HCT116 (cell line): ENCODE measurements around the gene RAP1GAP2. TPM values are rescaled to one million over a fixed set of nuclear protein-coding genes. Genes with fewer than 3 reads are reported as not detected.

ENCODE experiments used
- ATAC-seq: fragments of 200-7000 bp; cut with Tn5 transposase; 2 replicates; pipeline ENCODE4 v1.9.1; 2020; ENCODE audit warnings: mild to moderate bottlenecking, moderate library complexity
- BruUV-seq: library from RNA; stranded (reverse); fragments of 400-500 nt; replicated peaks from 2 replicates; lab custom pipeline; 2021; lab: Mats Ljungman, UMichigan
- CTCF ChIA-PET: fragments of 300-600 bp; sonication (Branson Sonifier 250); formaldehyde crosslinking; loops from one replicate; lab custom pipeline; 2021; ENCODE audit warnings: antibody characterized with exemption; lab: Charles Lee
- POLR2A ChIA-PET: fragments of 300-600, 350-600 bp; sonication (Branson Sonifier 250); formaldehyde crosslinking; loops from one replicate; lab custom pipeline; 2021; ENCODE audit warnings: antibody characterized with exemption; lab: Charles Lee
- RAD21 ChIA-PET, 2 experiments: fragments of 300-600 bp; sonication (Branson Sonifier 250); formaldehyde crosslinking; loops; one replicate each; lab custom pipeline; 2023; ENCODE audit warnings: low total read pairs in 2 of 2; ENCODE audit not compliant: uncharacterized antibody in 2 of 2, unreplicated experiment in 2 of 2, low non-redundant PET in 1 of 2; lab: Charles Lee
- DNase-seq: peaks from one replicate; pipeline ENCODE4 v3.0.0-alpha.2; 2010; ENCODE audit warnings: low read depth, low spot score
- H2AFZ ChIP-seq: fragments of 200-600 bp; shearing (Covaris generic), sonication (generic); 2 replicates; pipeline ENCODE4 v1.6.1; 2017; ENCODE audit warnings: low read depth, mixed run types, mixed read lengths, antibody characterized with exemption, low read length; ENCODE audit not compliant: poor library complexity, severe bottlenecking
- H3K27ac ChIP-seq: 2 replicates; pipeline ENCODE4 v1.5.1; 2012; ENCODE audit warnings: low read depth, low read length
- H3K27me3 ChIP-seq: fragments of 200-600 bp; sonication (generic); 2 replicates; pipeline ENCODE4 v1.6.1; 2016; ENCODE audit warnings: mixed run types, low read length, mixed read lengths; ENCODE audit not compliant: insufficient read depth
- H3K36me3 ChIP-seq, 2 experiments: fragments of 200-500 bp in 1 of 2; fragments of 200-600 bp in 1 of 2; sonication (Bioruptor generic) in 1 of 2; sonication (generic) in 1 of 2; 2 replicates each; pipeline versions ENCODE4 v1.5.1 to v1.6.1; 2014 to 2016; ENCODE audit warnings: low read length in 2 of 2, inconsistent platforms in 1 of 2, mixed read lengths in 1 of 2, mixed run types in 1 of 2; ENCODE audit not compliant: insufficient read depth in 2 of 2, control insufficient read depth in 1 of 2
- H3K4me1 ChIP-seq, 2 experiments: fragments of 200-600 bp in 1 of 2; sonication (generic) in 1 of 2; 2 replicates each; pipeline versions ENCODE4 v1.5.1 to v1.6.1; 2012 to 2017; ENCODE audit warnings: low read length in 2 of 2, inconsistent platforms in 1 of 2, mild to moderate bottlenecking in 1 of 2, mixed read lengths in 1 of 2, mixed run types in 1 of 2, moderate library complexity in 1 of 2; ENCODE audit not compliant: insufficient read depth in 2 of 2, control insufficient read depth in 1 of 2
- H3K4me2 ChIP-seq: fragments of 200-600 bp; sonication (generic); 2 replicates; pipeline ENCODE4 v1.6.1; 2017; ENCODE audit warnings: mixed run types, low read length, mixed read lengths
- H3K4me3 ChIP-seq, 2 experiments: fragments of 200-600 bp in 1 of 2; sonication (generic) in 1 of 2; replicated peaks in 1 of 2; 2 replicates each; pipeline ENCODE4 v1.5.1; 2011 to 2016; ENCODE audit warnings: low read length in 2 of 2, control low read depth in 1 of 2, low read depth in 1 of 2, mild to moderate bottlenecking in 1 of 2, mixed read lengths in 1 of 2, mixed run types in 1 of 2
- H3K79me2 ChIP-seq: fragments of 200-600 bp; sonication (generic); 2 replicates; pipeline ENCODE4 v1.6.1; 2017; ENCODE audit warnings: mild to moderate bottlenecking, mixed run types, low read length, moderate library complexity, mixed read lengths; ENCODE audit not compliant: insufficient read depth
- H3K9ac ChIP-seq: fragments of 200-600 bp; sonication (generic); 2 replicates; pipeline ENCODE4 v1.6.1; 2016; ENCODE audit warnings: low read length, mixed read lengths
- H3K9me2 ChIP-seq: fragments of 200-600 bp; sonication (generic), shearing (Covaris generic); 2 replicates; pipeline ENCODE4 v1.6.1; 2017; ENCODE audit warnings: mixed run types, mild to moderate bottlenecking, moderate library complexity; ENCODE audit not compliant: insufficient read depth
- H3K9me3 ChIP-seq, 2 experiments: fragments of 200-500 bp in 1 of 2; fragments of 200-600 bp in 1 of 2; sonication (Bioruptor generic) in 1 of 2; sonication (generic) in 1 of 2; 2 replicates each; pipeline ENCODE4 v1.6.1; 2014 to 2017; ENCODE audit warnings: low read length in 2 of 2, mixed read lengths in 2 of 2, inconsistent platforms in 1 of 2, low read depth in 1 of 2, mild to moderate bottlenecking in 1 of 2, mixed run types in 1 of 2, moderate library complexity in 1 of 2; ENCODE audit not compliant: control insufficient read depth in 1 of 2, insufficient read depth in 1 of 2
- H4K20me1 ChIP-seq: fragments of 200-600 bp; sonication (generic), shearing (Covaris generic); 2 replicates; pipeline ENCODE4 v1.6.1; 2017; ENCODE audit warnings: mixed run types, mild to moderate bottlenecking, moderate library complexity; ENCODE audit not compliant: insufficient read depth
- EGR1 ChIP-seq: IDR thresholded peaks from 2 replicates; pipeline ENCODE4 v1.6.1; 2012; ENCODE audit warnings: low read depth
- ELF1 ChIP-seq: IDR thresholded peaks from 2 replicates; pipeline ENCODE4 v1.6.1; 2012; ENCODE audit warnings: low read depth, borderline replicate concordance
- EZH2phosphoT487 ChIP-seq: fragments of 200-600 bp; IDR thresholded peaks from 2 replicates; pipeline ENCODE4 v1.6.1; 2018; ENCODE audit warnings: antibody characterized with exemption, borderline replicate concordance
- FOSL1 ChIP-seq: IDR thresholded peaks from 2 replicates; pipeline ENCODE4 v1.6.1; 2012; ENCODE audit warnings: low read depth
- POLR2A ChIP-seq: IDR thresholded peaks from 2 replicates; pipeline ENCODE4 v1.7.0; 2011; ENCODE audit warnings: borderline replicate concordance; ENCODE audit not compliant: insufficient read depth, insufficient read length; ENCODE audit errors: extremely low read depth
- SRF ChIP-seq: IDR thresholded peaks from 2 replicates; pipeline ENCODE4 v1.6.1; 2012; ENCODE audit warnings: low read depth
- YY1 ChIP-seq: IDR thresholded peaks from 2 replicates; pipeline ENCODE4 v1.6.1; 2011; ENCODE audit warnings: low read length, low read depth, moderate library complexity, mild to moderate bottlenecking; ENCODE audit not compliant: insufficient replicate concordance; ENCODE audit errors: extremely low read depth
- ZNF274 ChIP-seq: fragments of 200-500 bp; sonication (Bioruptor generic); IDR thresholded peaks from 2 replicates; pipeline ENCODE4 v1.6.1; 2014; ENCODE audit warnings: mild to moderate bottlenecking, low read depth, low read length, inconsistent platforms
- intact Hi-C: fragments of 100-400 bp; cut with micrococcal nuclease; formaldehyde crosslinking; loops from 2 replicates; pipeline ENCODE4 v1.10.0; 2022
- total RNA-seq: library from RNA; stranded (reverse); gene quantifications from one replicate; pipeline ENCODE4 v1.2.1, GENCODE V29; 2021; ENCODE audit not compliant: unreplicated experiment
- TF ChIP-seq, protein P1 (sequence below): IDR thresholded peaks from 2 replicates; pipeline ENCODE4 v1.6.1; 2012; ENCODE audit warnings: low read depth

RAP1GAP2 gene
- total RNA-seq, 1 experiment from 2014 or later = 54.6 TPM

DNA sequence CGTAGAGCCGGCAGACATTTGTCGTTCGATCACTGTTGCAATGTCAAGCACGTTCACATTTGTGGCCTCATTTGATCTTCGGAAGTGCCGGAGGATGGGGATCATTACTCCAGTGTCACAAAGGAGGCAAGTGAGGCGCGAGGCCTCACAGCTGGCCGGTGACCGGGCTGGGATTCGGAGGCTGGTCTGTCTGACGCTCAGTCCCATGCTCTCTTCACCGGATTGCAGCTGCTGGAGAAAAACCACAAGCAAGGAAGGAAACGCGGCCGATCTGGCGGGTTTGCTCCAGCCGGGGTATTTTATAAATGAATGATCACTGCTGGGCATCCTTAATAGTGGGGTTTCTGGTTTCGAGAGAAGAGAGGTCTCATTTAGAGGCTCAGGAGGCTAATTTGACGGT lies 139.4 kb downstream of the RAP1GAP2 start:
- Histone ChIP-seq H3K36me3 (no peaks in the 10 kb centered on the region), H2AFZ (no peak overlapping the region), H3K79me2 (no peaks in the 10 kb centered on the region), H3K4me3 (no peak overlapping the region), H3K9me3 (no peaks in the 10 kb centered on the region), H4K20me1 (no peaks in the 10 kb centered on the region), H3K9me2 (no peaks in the 10 kb centered on the region), H3K4me2 (no peak overlapping the region), H3K4me1 (no peaks in the 10 kb centered on the region), H3K9ac (no peak overlapping the region), H3K27me3 (no peaks in the 10 kb centered on the region)
- CTCF ChIA-PET = no interaction called here
- intact Hi-C loops = loop anchor here (2.0 kb wide), 1 partner anchor 77 kb away; no protein-coding TSS in a partner anchor
- BruUV-seq = no TSS peak
- no peak for ATAC-seq
- POLR2A ChIA-PET = no interaction called here
- RAD21 ChIA-PET = no interaction called here
- no peak for TF ChIP-seq POLR2A
- TF ChIP-seq, protein P1, sequence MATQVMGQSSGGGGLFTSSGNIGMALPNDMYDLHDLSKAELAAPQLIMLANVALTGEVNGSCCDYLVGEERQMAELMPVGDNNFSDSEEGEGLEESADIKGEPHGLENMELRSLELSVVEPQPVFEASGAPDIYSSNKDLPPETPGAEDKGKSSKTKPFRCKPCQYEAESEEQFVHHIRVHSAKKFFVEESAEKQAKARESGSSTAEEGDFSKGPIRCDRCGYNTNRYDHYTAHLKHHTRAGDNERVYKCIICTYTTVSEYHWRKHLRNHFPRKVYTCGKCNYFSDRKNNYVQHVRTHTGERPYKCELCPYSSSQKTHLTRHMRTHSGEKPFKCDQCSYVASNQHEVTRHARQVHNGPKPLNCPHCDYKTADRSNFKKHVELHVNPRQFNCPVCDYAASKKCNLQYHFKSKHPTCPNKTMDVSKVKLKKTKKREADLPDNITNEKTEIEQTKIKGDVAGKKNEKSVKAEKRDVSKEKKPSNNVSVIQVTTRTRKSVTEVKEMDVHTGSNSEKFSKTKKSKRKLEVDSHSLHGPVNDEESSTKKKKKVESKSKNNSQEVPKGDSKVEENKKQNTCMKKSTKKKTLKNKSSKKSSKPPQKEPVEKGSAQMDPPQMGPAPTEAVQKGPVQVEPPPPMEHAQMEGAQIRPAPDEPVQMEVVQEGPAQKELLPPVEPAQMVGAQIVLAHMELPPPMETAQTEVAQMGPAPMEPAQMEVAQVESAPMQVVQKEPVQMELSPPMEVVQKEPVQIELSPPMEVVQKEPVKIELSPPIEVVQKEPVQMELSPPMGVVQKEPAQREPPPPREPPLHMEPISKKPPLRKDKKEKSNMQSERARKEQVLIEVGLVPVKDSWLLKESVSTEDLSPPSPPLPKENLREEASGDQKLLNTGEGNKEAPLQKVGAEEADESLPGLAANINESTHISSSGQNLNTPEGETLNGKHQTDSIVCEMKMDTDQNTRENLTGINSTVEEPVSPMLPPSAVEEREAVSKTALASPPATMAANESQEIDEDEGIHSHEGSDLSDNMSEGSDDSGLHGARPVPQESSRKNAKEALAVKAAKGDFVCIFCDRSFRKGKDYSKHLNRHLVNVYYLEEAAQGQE = no peak
- no peak for TF ChIP-seq SRF
- TF ChIP-seq EZH2phosphoT487 = no peak
- TF ChIP-seq YY1 = no peak
- TF ChIP-seq ELF1 = no peak
- no peak for TF ChIP-seq EGR1
- no peak for TF ChIP-seq FOSL1
- TF ChIP-seq ZNF274 = no peak
- TF ChIP-seq, all 23 proteins: peak for 0
- DNase-seq = no peak
- no peak overlapping the region for H3K27ac ChIP-seq
